IMR-90 (cell line): ENCODE measurements around the gene FOXP1. TPM values are rescaled to one million over a fixed set of nuclear protein-coding genes. Genes with fewer than 3 reads are reported as not detected.

Experiments used
- ATAC-seq: fragments of 200-7000 bp; cut with Tn5 transposase; 2 replicates; pipeline ENCODE4 v1.9.1; 2020; ENCODE audit warnings: low read depth, mild to moderate bottlenecking, moderate library complexity
- BruUV-seq: library from RNA; stranded (reverse); fragments of 400-500 nt; replicated peaks from 2 replicates; lab custom pipeline; 2021; lab: Mats Ljungman, UMichigan
- CTCF ChIA-PET: fragments of 300-600 bp; formaldehyde crosslinking; extraction: SDS; loops from one replicate; lab custom pipeline; 2021; ENCODE audit warnings: antibody characterized with exemption; lab: Yijun Ruan, JAX
- POLR2A ChIA-PET: fragments of 300-600 bp; sonication (Branson Sonifier 250); formaldehyde crosslinking; loops from one replicate; lab custom pipeline; 2022; ENCODE audit warnings: antibody characterized with exemption; ENCODE audit not compliant: unreplicated experiment; lab: Charles Lee
- DNase-seq: peaks from one replicate; pipeline ENCODE4 v3.0.0; 2013
- H2AFZ ChIP-seq: replicated peaks from 2 replicates; pipeline ENCODE3; 2013; ENCODE audit warnings: low read length, mild to moderate bottlenecking; ENCODE audit not compliant: poor library complexity
- H2AK5ac ChIP-seq: 2 replicates; pipeline ENCODE4 v1.6.1; 2013; ENCODE audit warnings: low read depth, low read length, inconsistent platforms
- H2AK9ac ChIP-seq: replicated peaks from 2 replicates; pipeline ENCODE3; 2013; ENCODE audit warnings: mild to moderate bottlenecking, low read depth, low read length, moderate library complexity; ENCODE audit not compliant: poor library complexity
- H2BK120ac ChIP-seq: 2 replicates; pipeline ENCODE4 v1.6.1; 2013; ENCODE audit warnings: low read depth, low read length, inconsistent platforms
- H2BK15ac ChIP-seq: 3 replicates; pipeline ENCODE4 v1.6.1; 2013; ENCODE audit warnings: low read depth, low read length, inconsistent platforms
- H2BK20ac ChIP-seq: 2 replicates; pipeline ENCODE4 v1.6.1; 2013; ENCODE audit warnings: low read depth, mild to moderate bottlenecking, inconsistent platforms, low read length, moderate library complexity
- H2BK5ac ChIP-seq: 2 replicates; pipeline ENCODE4 v1.6.1; 2013; ENCODE audit warnings: mild to moderate bottlenecking, low read depth, low read length, inconsistent platforms; ENCODE audit not compliant: poor library complexity, severe bottlenecking
- H3K14ac ChIP-seq: replicated peaks from 2 replicates; pipeline ENCODE4 v1.6.1; 2013; ENCODE audit warnings: low read depth, low read length, inconsistent platforms
- H3K18ac ChIP-seq: 2 replicates; pipeline ENCODE4 v1.6.1; 2013; ENCODE audit warnings: low read depth, low read length, control low read depth
- H3K23ac ChIP-seq: 2 replicates; pipeline ENCODE4 v1.6.1; 2013; ENCODE audit warnings: low read depth, low read length, inconsistent platforms
- H3K27ac ChIP-seq: 2 replicates; pipeline ENCODE4 v1.5.1; 2013; ENCODE audit warnings: mild to moderate bottlenecking, control low read depth, low read length; ENCODE audit not compliant: insufficient read depth
- H3K27me3 ChIP-seq: 2 replicates; pipeline ENCODE4 v1.6.1; 2013; ENCODE audit warnings: low read length; ENCODE audit not compliant: control insufficient read depth, insufficient read depth
- H3K36me3 ChIP-seq: 2 replicates; pipeline ENCODE4 v1.6.1; 2013; ENCODE audit warnings: low read length, mixed read lengths; ENCODE audit not compliant: control insufficient read depth, insufficient read depth
- H3K4ac ChIP-seq: 2 replicates; pipeline ENCODE4 v1.6.1; 2013; ENCODE audit warnings: low read depth, low read length, inconsistent platforms
- H3K4me1 ChIP-seq: 2 replicates; pipeline ENCODE4 v1.6.1; 2013; ENCODE audit warnings: low read length, mixed read lengths; ENCODE audit not compliant: control insufficient read depth, insufficient read depth
- H3K4me2 ChIP-seq: 2 replicates; pipeline ENCODE4 v1.6.1; 2013; ENCODE audit warnings: low read depth, mild to moderate bottlenecking, control low read depth, low read length, moderate library complexity
- H3K4me3 ChIP-seq: 2 replicates; pipeline ENCODE4 v1.5.1; 2013; ENCODE audit warnings: low read depth, mild to moderate bottlenecking, control low read depth, low read length, moderate library complexity; ENCODE audit not compliant: insufficient read depth
- H3K56ac ChIP-seq: 2 replicates; pipeline ENCODE4 v1.6.1; 2013; ENCODE audit warnings: low read length, inconsistent platforms; ENCODE audit not compliant: insufficient read depth; ENCODE audit errors: extremely low read depth
- H3K79me1 ChIP-seq, 2 experiments: 2 replicates each; pipeline ENCODE4 v1.6.1; 2013; ENCODE audit warnings: low read length in 2 of 2, inconsistent platforms in 1 of 2, low read depth in 1 of 2
- H3K9ac ChIP-seq: 2 replicates; pipeline ENCODE4 v1.6.1; 2013; ENCODE audit warnings: low read depth, low read length, control low read depth
- H3K9me1 ChIP-seq: 2 replicates; pipeline ENCODE4 v1.6.1; 2013; ENCODE audit warnings: low read length, inconsistent platforms; ENCODE audit not compliant: insufficient read depth
- H3K9me3 ChIP-seq: 2 replicates; pipeline ENCODE4 v1.6.1; 2013; ENCODE audit warnings: low read length; ENCODE audit not compliant: control insufficient read depth, insufficient read depth
- H4K20me1 ChIP-seq: 2 replicates; pipeline ENCODE4 v1.6.1; 2013; ENCODE audit warnings: low read length, inconsistent platforms; ENCODE audit not compliant: insufficient read depth
- H4K5ac ChIP-seq: 2 replicates; pipeline ENCODE4 v1.6.1; 2013; ENCODE audit warnings: mild to moderate bottlenecking, low read depth, low read length, control low read depth
- H4K8ac ChIP-seq, 2 experiments: 2 replicates each; pipeline ENCODE4 v1.6.1; 2013; ENCODE audit warnings: low read depth in 2 of 2, low read length in 2 of 2, control low read depth in 1 of 2, inconsistent platforms in 1 of 2
- H4K91ac ChIP-seq: 2 replicates; pipeline ENCODE4 v1.6.1; 2013; ENCODE audit warnings: low read depth, low read length, inconsistent platforms; ENCODE audit not compliant: insufficient read depth
- MAFK ChIP-seq: IDR thresholded peaks from 2 replicates; pipeline ENCODE4 v1.6.1; 2012; ENCODE audit warnings: low read depth, low read length, improper control_type of control experiment
- MAZ ChIP-seq: IDR thresholded peaks from 2 replicates; pipeline ENCODE4 v1.6.1; 2012; ENCODE audit warnings: low read depth, mild to moderate bottlenecking, low read length, improper control_type of control experiment, moderate library complexity, borderline replicate concordance
- POLR2A ChIP-seq: IDR thresholded peaks from 2 replicates; pipeline ENCODE4 v1.6.1; 2012; ENCODE audit warnings: mild to moderate bottlenecking, low read depth, low read length
- SMC3 ChIP-seq: fragments of 150-350 bp; IDR thresholded peaks from 2 replicates; pipeline ENCODE4 v1.6.1; 2016; ENCODE audit warnings: low read depth, mild to moderate bottlenecking, antibody characterized with exemption, low read length, moderate library complexity
- WGBS, 2 experiments: methylation state at CpG; one replicate each; pipeline versions ENCODE4 v1.1.5 to v1.1.7; 2013; ENCODE audit warnings: missing lambda C conversion rate in 2 of 2; ENCODE audit not compliant: insufficient read length in 1 of 2; ENCODE audit errors: extremely low coverage in 2 of 2; 5-methylcytosine and 5-hydroxymethylcytosine counted together
- dilution Hi-C: fragments of 300-500 bp; cut with HindIII; formaldehyde crosslinking; loops from one replicate; pipeline ENCODE4 v1.14.3; 2018; ENCODE audit warnings: low sequenced_read_pairs; ENCODE audit not compliant: unreplicated experiment
- in situ Hi-C: fragments of 300-500 bp; cut with MboI; formaldehyde crosslinking; loops from 3 replicates; pipeline ENCODE4 v1.14.3; 2019; ENCODE audit warnings: low sequenced_read_pairs, inconsistent platforms, mixed read lengths
- intact Hi-C: fragments of 100-400 bp; cut with micrococcal nuclease; formaldehyde crosslinking; loops from 2 replicates; pipeline ENCODE4 v1.10.0; 2022
- polyA plus RNA-seq, 3 experiments: library from polyadenylated mRNA; depleted of rRNA; stranded (reverse); fragments of >200 nt; gene quantifications; 2 replicates each; pipeline ENCODE4 v1.2.3, GENCODE V29; 2012; ENCODE audit warnings: low replicate concordance in 1 of 3
- total RNA-seq: library from RNA; depleted of rRNA; stranded (reverse); fragments of >200 nt; gene quantifications from 2 replicates; pipeline ENCODE4 v1.2.3, GENCODE V29; 2012

FOXP1 gene
- total and polyA plus RNA-seq, 2 of the 4 experiments (the other 2 are of a cell fraction) = 37.0 to 132 TPM

- peaks cover 3% of the 10 kb centered on the region for H3K4me1 ChIP-seq
- 0 out of 2 replicates have a peak, but pooled peaks cover 1% of the 10 kb centered on the region for H3K36me3 ChIP-seq
- H3K14ac ChIP-seq = no peak overlapping the region
- H2AK9ac ChIP-seq = no peak overlapping the region
- no peak overlapping the region for H2AFZ ChIP-seq
- no peak overlapping the region for H2BK120ac ChIP-seq
- intact Hi-C loops = no loop called here
- 0 out of 2 replicates have a peak, but pooled peaks cover 5% of the 10 kb centered on the region for H3K9me1 ChIP-seq
- no peak overlapping the region for H3K4ac ChIP-seq
- TF ChIP-seq MAZ = no peak
- TF ChIP-seq MAFK = no peak
- no peak for TF ChIP-seq SMC3
- TF ChIP-seq POLR2A = no peak
- H4K8ac ChIP-seq = no peak overlapping the region
- no peak overlapping the region for H3K27ac ChIP-seq
- 100% methylated on average over 1 of the region's 3 CpGs; no CpG with 5 or more reads in 1 of the 2 experiments for whole genome bisulfite sequencing, 2 experiments
- no TSS peak for BruUV-seq
- H4K20me1 ChIP-seq = no peaks in the 10 kb centered on the region
- no peak overlapping the region for H3K9ac ChIP-seq
- H3K23ac ChIP-seq = no peak overlapping the region
- H3K18ac ChIP-seq = no peak overlapping the region
- no peak overlapping the region for H2BK15ac ChIP-seq
- DNase-seq (no peak), ATAC-seq (no peak)
- H2BK5ac ChIP-seq = no peak overlapping the region
- no peaks in the 10 kb centered on the region for H3K27me3 ChIP-seq
- no peak overlapping the region for H2AK5ac ChIP-seq
- H2BK20ac ChIP-seq = no peak overlapping the region
- H3K4me3 ChIP-seq = no peak overlapping the region
- peaks cover 0 to 10% of the 10 kb centered on the region in 2 experiments; a peak in 1 of 4 replicates for H3K79me1 ChIP-seq
- ChIA-PET CTCF (interaction anchor here (0.5 kb wide), 1 partner anchor 345 kb away, joined by 6 read pairs; no protein-coding TSS in a partner anchor), POLR2A (no interaction called here)
- no peak overlapping the region for H4K91ac ChIP-seq
- no peak overlapping the region for H3K56ac ChIP-seq
- in situ Hi-C loops = no loop called here
- H3K4me2 ChIP-seq = no peak overlapping the region
- H3K9me3 ChIP-seq = no peaks in the 10 kb centered on the region
- dilution Hi-C loops = no loop called here
- H4K5ac ChIP-seq = no peak overlapping the region
These were observed 443.1 kb downstream of the FOXP1 start for GRCh38 chr3:71140477-71140876.
